B cell (primary cell): ENCODE results near the gene IRF1. TPM values are rescaled to one million over a fixed set of nuclear protein-coding genes. Genes with fewer than 3 reads are reported as not detected.

Experiments
- ATAC-seq: fragments of 200-7000 bp; cut with Tn5 transposase; one replicate; pipeline ENCODE4 v1.10.0; 2021; ENCODE audit warnings: low read depth, mild to moderate bottlenecking, moderate number of reproducible peaks, moderate library complexity
- CTCF ChIA-PET: fragments of 350-600 bp; sonication (Branson Sonifier 250); formaldehyde crosslinking; loops from one replicate; lab custom pipeline; 2021; ENCODE audit warnings: antibody characterized with exemption, inconsistent platforms; lab: Charles Lee
- POLR2A ChIA-PET: fragments of 350-600 bp; sonication (Branson Sonifier 250); formaldehyde crosslinking; loops from one replicate; lab custom pipeline; 2021; ENCODE audit warnings: antibody characterized with exemption; lab: Charles Lee
- DNase-seq: peaks from one replicate; pipeline ENCODE4 v3.0.0; 2013
- H2AFZ ChIP-seq: 2 replicates; pipeline ENCODE4 v1.6.1; 2012; ENCODE audit warnings: mild to moderate bottlenecking, low read depth, low read length; ENCODE audit not compliant: insufficient read depth, poor library complexity, severe bottlenecking
- H3K27ac ChIP-seq, 2 donors: 1 replicate in 1 of 2; 2 replicates in 1 of 2; pipeline ENCODE4 v1.5.1; 2012 to 2013; ENCODE audit warnings: low read length in 2 of 2, mild to moderate bottlenecking in 2 of 2, moderate library complexity in 1 of 2
- H3K27me3 ChIP-seq, 4 experiments: fragments of 200-600 bp in 1 of 4; sonication (generic) in 1 of 4; replicated peaks in 1 of 4; 1 replicate in 2 of 4; 2 replicates in 2 of 4; pipeline versions ENCODE4 v1.6.1 to v1.7.0; 2013 to 2016; ENCODE audit warnings: low read length in 3 of 4, mild to moderate bottlenecking in 2 of 4, mixed read lengths in 1 of 4, moderate library complexity in 1 of 4; ENCODE audit not compliant: insufficient read depth in 4 of 4, control insufficient read depth in 3 of 4; ENCODE audit errors: control extremely low read depth in 1 of 4
- H3K36me3 ChIP-seq, 2 experiments: replicated peaks in 1 of 2; 1 replicate in 1 of 2; 2 replicates in 1 of 2; pipeline versions ENCODE4 v1.6.1 to v1.7.1; 2013; ENCODE audit warnings: low read length in 1 of 2; ENCODE audit not compliant: insufficient read depth in 2 of 2, control insufficient read depth in 1 of 2; ENCODE audit errors: control extremely low read depth in 1 of 2, extremely low read depth in 1 of 2
- H3K4me1 ChIP-seq, 2 donors: fragments of 200-600 bp in 1 of 2; sonication (generic) in 1 of 2; 1 replicate in 1 of 2; 2 replicates in 1 of 2; pipeline versions ENCODE4 v1.5.1 to v1.6.1; 2013 to 2017; ENCODE audit warnings: low read length in 2 of 2; ENCODE audit not compliant: control insufficient read depth in 2 of 2, insufficient read depth in 2 of 2
- H3K4me2 ChIP-seq: replicated peaks from 2 replicates; pipeline ENCODE3; 2012; ENCODE audit warnings: mild to moderate bottlenecking, low read depth, low read length; ENCODE audit not compliant: poor library complexity, severe bottlenecking
- H3K4me3 ChIP-seq, 5 experiments: fragments of 200-600 bp in 1 of 5; sonication (generic) in 1 of 5; 1 replicate in 3 of 5; 2 replicates in 2 of 5; pipeline versions ENCODE4 v1.5.1 to v1.7.0; 2011 to 2016; ENCODE audit warnings: low read length in 4 of 5, mild to moderate bottlenecking in 4 of 5, low read depth in 2 of 5, control low read depth in 1 of 5, moderate library complexity in 1 of 5; ENCODE audit not compliant: insufficient read depth in 1 of 5; ENCODE audit errors: control extremely low read depth in 1 of 5, extremely low read depth in 1 of 5
- H3K79me2 ChIP-seq: fragments of 200-600 bp; sonication (generic); one replicate; pipeline ENCODE4 v1.6.0; 2016; ENCODE audit warnings: low read length; ENCODE audit not compliant: control insufficient read depth, insufficient read depth
- H3K9ac ChIP-seq: fragments of 200-600 bp; sonication (generic); 2 replicates; pipeline ENCODE4 v1.6.1; 2017; ENCODE audit warnings: mild to moderate bottlenecking, low read length, moderate library complexity
- H3K9me3 ChIP-seq, 3 donors: one replicate each; pipeline versions ENCODE4 v1.6.1 to v1.7.1; 2013; ENCODE audit warnings: low read length in 2 of 3; ENCODE audit not compliant: control insufficient read depth in 2 of 3, insufficient read depth in 1 of 3; ENCODE audit errors: control extremely low read depth in 1 of 3
- H4K20me1 ChIP-seq: 2 replicates; pipeline ENCODE4 v1.6.0; 2012; ENCODE audit warnings: mild to moderate bottlenecking, low read length; ENCODE audit not compliant: insufficient read depth, control insufficient read depth, poor library complexity, severe bottlenecking
- H3K27ac Mint-ChIP-seq: one replicate; pipeline ENCODE4 v1.8.0; 2021; ENCODE audit warnings: mixed read lengths
- H3K27me3 Mint-ChIP-seq: one replicate; pipeline ENCODE4 v1.8.0; 2021; ENCODE audit warnings: mixed read lengths
- H3K4me1 Mint-ChIP-seq: one replicate; pipeline ENCODE4 v1.8.0; 2021; ENCODE audit warnings: mixed read lengths
- H3K4me3 Mint-ChIP-seq: one replicate; pipeline ENCODE4 v1.8.0; 2021; ENCODE audit warnings: mixed read lengths
- H3K9me3 Mint-ChIP-seq: one replicate; pipeline ENCODE4 v1.8.0; 2022; ENCODE audit warnings: mixed read lengths; ENCODE audit not compliant: insufficient read depth
- EZH2 ChIP-seq: IDR thresholded peaks from 2 replicates; pipeline ENCODE4 v1.6.1; 2012; ENCODE audit warnings: borderline replicate concordance, low read depth, mild to moderate bottlenecking, moderate library complexity, low read length; ENCODE audit not compliant: insufficient read depth, poor library complexity, severe bottlenecking
- WGBS: methylation state at CpG from one replicate; pipeline ENCODE4 v1.1.5; 2013; ENCODE audit warnings: missing lambda C conversion rate; ENCODE audit not compliant: insufficient coverage; 5-methylcytosine and 5-hydroxymethylcytosine counted together
- intact Hi-C: fragments of 100-400 bp; cut with micrococcal nuclease; formaldehyde crosslinking; loops from one replicate; pipeline ENCODE4 v1.10.0; 2022
- polyA plus RNA-seq: library from polyadenylated mRNA; depleted of rRNA; stranded (reverse); fragments of >200 nt; gene quantifications from 2 replicates; pipeline ENCODE4 v1.2.3, GENCODE V29; 2012
- total RNA-seq, 2 donors: library from RNA; stranded (reverse); fragments of 120-200 nt in 1 of 2; gene quantifications; 1 replicate in 1 of 2; 2 replicates in 1 of 2; pipeline versions ENCODE4 v1.2.3 to v1.2.4, GENCODE V29; 2013 to 2022
- TF ChIP-seq, protein P1 (sequence below): fragments of 200-600 bp; IDR thresholded peaks from one replicate; pipeline ENCODE4 v1.8.0; 2022; ENCODE audit warnings: antibody characterized with exemption, mild to moderate bottlenecking

The IRF1 gene
- total and polyA plus RNA-seq, 2 donors (not counting 1 experiment from before 2014, with no cell fraction given), result 173 to 306 TPM

DNA sequence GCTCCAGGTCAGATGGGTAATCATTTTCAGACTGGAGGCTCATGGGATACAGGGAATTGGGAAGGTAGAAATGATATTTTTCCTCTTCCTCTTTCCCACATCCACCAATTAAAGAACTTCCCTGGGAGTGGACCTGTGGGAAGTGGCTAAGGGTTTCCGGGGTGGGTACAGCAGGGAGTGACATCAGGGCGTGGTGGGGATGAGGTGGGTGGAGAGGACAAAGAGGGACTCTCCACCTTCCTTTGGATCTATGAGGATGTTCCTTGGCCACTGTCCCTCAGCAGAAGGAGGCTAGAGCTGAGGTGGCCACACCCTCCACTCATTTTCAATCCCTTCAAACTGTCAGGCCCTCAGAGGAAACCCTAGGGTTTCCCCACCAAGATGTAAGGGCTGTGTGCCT is 54.7 kb downstream of the IRF1 start:
- TF ChIP-seq, protein P1, sequence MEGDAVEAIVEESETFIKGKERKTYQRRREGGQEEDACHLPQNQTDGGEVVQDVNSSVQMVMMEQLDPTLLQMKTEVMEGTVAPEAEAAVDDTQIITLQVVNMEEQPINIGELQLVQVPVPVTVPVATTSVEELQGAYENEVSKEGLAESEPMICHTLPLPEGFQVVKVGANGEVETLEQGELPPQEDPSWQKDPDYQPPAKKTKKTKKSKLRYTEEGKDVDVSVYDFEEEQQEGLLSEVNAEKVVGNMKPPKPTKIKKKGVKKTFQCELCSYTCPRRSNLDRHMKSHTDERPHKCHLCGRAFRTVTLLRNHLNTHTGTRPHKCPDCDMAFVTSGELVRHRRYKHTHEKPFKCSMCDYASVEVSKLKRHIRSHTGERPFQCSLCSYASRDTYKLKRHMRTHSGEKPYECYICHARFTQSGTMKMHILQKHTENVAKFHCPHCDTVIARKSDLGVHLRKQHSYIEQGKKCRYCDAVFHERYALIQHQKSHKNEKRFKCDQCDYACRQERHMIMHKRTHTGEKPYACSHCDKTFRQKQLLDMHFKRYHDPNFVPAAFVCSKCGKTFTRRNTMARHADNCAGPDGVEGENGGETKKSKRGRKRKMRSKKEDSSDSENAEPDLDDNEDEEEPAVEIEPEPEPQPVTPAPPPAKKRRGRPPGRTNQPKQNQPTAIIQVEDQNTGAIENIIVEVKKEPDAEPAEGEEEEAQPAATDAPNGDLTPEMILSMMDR, result no peak
- no peak for TF ChIP-seq EZH2
- ATAC-seq (no peak), DNase-seq (no peak)
- Histone ChIP-seq H4K20me1 (peaks cover 62% of the 10 kb centered on the region), H3K27me3 (no peaks in the 10 kb centered on the region), H3K79me2 (peaks cover 98% of the 10 kb centered on the region), H2AFZ (no peak overlapping the region), H3K36me3 (peaks cover 0 to 38% of the 10 kb centered on the region in 2 experiments), H3K9me3 (no peaks in the 10 kb centered on the region), H3K27ac (no peak overlapping the region), H3K9ac (no peak overlapping the region), H3K4me2 (no peak overlapping the region), H3K4me3 (no peak overlapping the region), H3K4me1 (peaks cover 39 to 54% of the 10 kb centered on the region in 2 donors)
- no peaks in the 10 kb centered on the region for H3K27me3 Mint-ChIP-seq
- ChIA-PET POLR2A (interaction anchor here (0.8 to 1.3 kb wide), 2 partner anchors 39 to 60 kb away, joined by 3 to 4 read pairs; no protein-coding TSS in a partner anchor), CTCF (interaction anchor here (5.6 kb wide), 1 partner anchor 9 kb away, joined by 43 read pairs; no protein-coding TSS in a partner anchor)
- 100% methylated on average over 2 of the region's 2 CpGs for WGBS
- H3K27ac Mint-ChIP-seq, result no peak overlapping the region
- no peaks in the 10 kb centered on the region for H3K9me3 Mint-ChIP-seq
- intact Hi-C loops, result loop anchor here (2.0 kb wide), 1 partner anchor 21 kb away; no protein-coding TSS in a partner anchor
- no peak overlapping the region for H3K4me3 Mint-ChIP-seq
- peaks cover 75% of the 10 kb centered on the region for H3K4me1 Mint-ChIP-seq

DNA sequence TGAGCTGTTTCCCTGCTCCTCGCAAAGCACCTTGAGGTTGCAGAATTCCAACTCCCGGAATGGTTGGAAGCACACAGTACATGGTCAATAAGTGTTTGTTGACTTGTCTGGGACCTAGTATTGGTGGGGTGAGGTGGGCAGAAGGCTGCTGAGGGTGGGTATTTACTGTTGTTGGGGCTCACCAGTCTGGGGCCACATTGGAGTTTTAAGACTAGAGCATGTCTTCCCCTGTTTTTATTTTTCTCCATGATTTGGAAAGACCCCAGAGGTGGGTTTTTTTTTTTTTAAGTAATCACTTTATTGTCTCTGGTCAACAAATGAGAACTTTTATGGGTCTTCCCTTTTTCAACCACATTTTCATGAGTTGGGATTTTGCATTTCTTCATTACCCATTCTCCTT is 55.1 kb downstream of the IRF1 start:
- ATAC-seq (no peak), DNase-seq (no peak)
- Mint-ChIP-seq H3K27ac (peak overlapping the region; percentile 74), H3K4me3 (no peak overlapping the region), H3K4me1 (peaks cover 77% of the 10 kb centered on the region), H3K9me3 (no peaks in the 10 kb centered on the region), H3K27me3 (no peaks in the 10 kb centered on the region)
- Histone ChIP-seq H3K4me2 (no peak overlapping the region), H3K79me2 (peaks cover 98% of the 10 kb centered on the region), H3K27me3 (no peaks in the 10 kb centered on the region), H4K20me1 (peaks cover 64% of the 10 kb centered on the region), H3K27ac (no peak overlapping the region), H2AFZ (no peak overlapping the region), H3K36me3 (peaks cover 0 to 40% of the 10 kb centered on the region in 2 experiments), H3K9me3 (no peaks in the 10 kb centered on the region), H3K4me1 (peaks cover 42 to 58% of the 10 kb centered on the region in 2 donors), H3K4me3 (no peak overlapping the region), H3K9ac (no peak overlapping the region)
- WGBS, result 95% methylated on average over 2 of the region's 2 CpGs
- TF ChIP-seq EZH2, result no peak
- TF ChIP-seq, protein P1, result no peak
- ChIA-PET POLR2A (interaction anchor here (0.8 kb wide), 1 partner anchor 60 kb away, joined by 4 read pairs; no protein-coding TSS in a partner anchor), CTCF (interaction anchor here (0.6 to 5.6 kb wide), 2 partner anchors 8 to 1544 kb away, joined by 3 to 43 read pairs; no protein-coding TSS in a partner anchor)
- intact Hi-C loops, result no loop called here
